Muscle layer of colon (tissue), 2 donors: ENCODE data around the gene TANGO2.

ENCODE experiments used
- H3K27ac ChIP-seq: one replicate; pipeline ENCODE4 v1.7.0; 2013; ENCODE audit warnings: low read depth, mild to moderate bottlenecking, low read length, moderate library complexity
- H3K27me3 ChIP-seq, 2 donors: one replicate each; pipeline ENCODE4 v1.7.0; 2013; ENCODE audit warnings: low read length in 2 of 2, mild to moderate bottlenecking in 2 of 2; ENCODE audit not compliant: insufficient read depth in 2 of 2, control insufficient read depth in 1 of 2
- H3K36me3 ChIP-seq: one replicate; pipeline ENCODE4 v1.7.0; 2013; ENCODE audit warnings: mild to moderate bottlenecking, low read length; ENCODE audit not compliant: insufficient read depth
- H3K4me1 ChIP-seq: one replicate; pipeline ENCODE4 v1.7.0; 2013; ENCODE audit warnings: mild to moderate bottlenecking, low read length; ENCODE audit not compliant: insufficient read depth
- H3K4me3 ChIP-seq, 2 donors: one replicate each; pipeline ENCODE4 v1.7.0; 2013; ENCODE audit warnings: low read length in 2 of 2, low read depth in 1 of 2, mild to moderate bottlenecking in 1 of 2, moderate library complexity in 1 of 2
- H3K9ac ChIP-seq: one replicate; pipeline ENCODE4 v1.7.0; 2013; ENCODE audit warnings: low read length
- H3K9me3 ChIP-seq: one replicate; pipeline ENCODE4 v1.7.0; 2013; ENCODE audit warnings: mild to moderate bottlenecking, low read length
- donor health status: abdominal sarcoma.
- donor health status: Adenocarcinoma of cecum.

Gene TANGO2

GRCh38 chr22:20011123-20011992 is 9.6 kb upstream of the TANGO2 start:
- H3K27me3 ChIP-seq, result no peaks in the 10 kb centered on the region
- H3K9ac ChIP-seq, result no peak overlapping the region
- no peak overlapping the region for H3K4me3 ChIP-seq
- H3K36me3 ChIP-seq, result no peaks in the 10 kb centered on the region
- no peaks in the 10 kb centered on the region for H3K9me3 ChIP-seq
- H3K4me1 ChIP-seq, result peaks cover 9% of the 10 kb centered on the region
- no peak overlapping the region for H3K27ac ChIP-seq

GRCh38 chr22:20011993-20012740 is 8.7 kb upstream of the TANGO2 start:
- no peaks in the 10 kb centered on the region for H3K27me3 ChIP-seq
- H3K27ac ChIP-seq, result no peak overlapping the region
- H3K36me3 ChIP-seq, result no peaks in the 10 kb centered on the region
- H3K9me3 ChIP-seq, result no peaks in the 10 kb centered on the region
- H3K4me1 ChIP-seq, result peaks cover 9% of the 10 kb centered on the region
- no peak overlapping the region for H3K9ac ChIP-seq
- no peak overlapping the region for H3K4me3 ChIP-seq

GRCh38 chr22:20012741-20013331 is 8.1 kb upstream of the TANGO2 start:
- Histone ChIP-seq H3K27ac (no peak overlapping the region), H3K9ac (no peak overlapping the region), H3K4me1 (peaks cover 9% of the 10 kb centered on the region), H3K4me3 (peak overlapping the region in 1 of 2 donors; percentile 27), H3K36me3 (no peaks in the 10 kb centered on the region), H3K9me3 (no peaks in the 10 kb centered on the region), H3K27me3 (no peaks in the 10 kb centered on the region)

GRCh38 chr22:20013382-20013871 is 7.5 kb upstream of the TANGO2 start:
- Histone ChIP-seq H3K27me3 (no peaks in the 10 kb centered on the region), H3K27ac (no peak overlapping the region), H3K36me3 (no peaks in the 10 kb centered on the region), H3K9ac (no peak overlapping the region), H3K4me3 (peak overlapping the region in 1 of 2 donors; percentile 27), H3K9me3 (no peaks in the 10 kb centered on the region), H3K4me1 (peaks cover 9% of the 10 kb centered on the region)

DNA sequence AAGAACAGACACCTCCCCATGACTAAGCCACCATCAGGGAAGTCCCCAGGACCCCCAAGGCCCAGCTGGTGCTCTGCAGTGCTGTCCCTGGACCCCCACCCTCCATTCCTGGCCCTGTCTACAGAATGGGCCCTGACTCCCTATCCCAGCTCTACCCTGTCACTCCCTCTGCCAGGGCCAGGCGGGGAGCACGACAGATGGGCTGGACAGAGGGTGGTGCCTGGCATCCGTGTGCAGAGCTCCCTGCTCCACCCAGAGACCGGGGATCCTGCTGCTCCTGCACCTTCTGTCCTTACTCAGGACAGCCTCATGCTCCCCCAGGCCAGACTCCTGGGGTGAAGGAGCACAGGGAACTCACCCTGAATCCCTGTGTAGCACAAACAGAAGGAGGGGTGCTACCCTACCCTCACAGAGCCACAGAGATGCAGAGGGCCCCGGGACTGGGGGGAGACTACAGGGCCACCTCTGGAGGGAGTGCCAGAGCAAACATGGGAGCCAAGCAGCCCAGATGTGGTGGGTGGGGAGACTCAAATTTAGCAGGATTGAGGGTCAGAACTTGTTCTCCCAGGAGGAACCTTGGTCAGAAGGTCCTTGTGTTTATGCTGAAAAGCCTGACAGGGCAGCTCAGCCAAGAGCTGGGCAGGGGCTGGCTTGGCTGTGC is 6.3 kb upstream of the TANGO2 start:
- Histone ChIP-seq H3K4me1 (peaks cover 9% of the 10 kb centered on the region), H3K9me3 (no peaks in the 10 kb centered on the region), H3K4me3 (no peak overlapping the region), H3K36me3 (no peaks in the 10 kb centered on the region), H3K27ac (no peak overlapping the region), H3K9ac (no peak overlapping the region), H3K27me3 (no peaks in the 10 kb centered on the region)

GRCh38 chr22:20015187-20015625 is 5.7 kb upstream of the TANGO2 start:
- no peak overlapping the region for H3K9ac ChIP-seq
- H3K4me3 ChIP-seq, result no peak overlapping the region
- no peaks in the 10 kb centered on the region for H3K27me3 ChIP-seq
- H3K9me3 ChIP-seq, result no peaks in the 10 kb centered on the region
- H3K4me1 ChIP-seq, result peaks cover 11% of the 10 kb centered on the region
- no peak overlapping the region for H3K27ac ChIP-seq
- H3K36me3 ChIP-seq, result no peaks in the 10 kb centered on the region

DNA sequence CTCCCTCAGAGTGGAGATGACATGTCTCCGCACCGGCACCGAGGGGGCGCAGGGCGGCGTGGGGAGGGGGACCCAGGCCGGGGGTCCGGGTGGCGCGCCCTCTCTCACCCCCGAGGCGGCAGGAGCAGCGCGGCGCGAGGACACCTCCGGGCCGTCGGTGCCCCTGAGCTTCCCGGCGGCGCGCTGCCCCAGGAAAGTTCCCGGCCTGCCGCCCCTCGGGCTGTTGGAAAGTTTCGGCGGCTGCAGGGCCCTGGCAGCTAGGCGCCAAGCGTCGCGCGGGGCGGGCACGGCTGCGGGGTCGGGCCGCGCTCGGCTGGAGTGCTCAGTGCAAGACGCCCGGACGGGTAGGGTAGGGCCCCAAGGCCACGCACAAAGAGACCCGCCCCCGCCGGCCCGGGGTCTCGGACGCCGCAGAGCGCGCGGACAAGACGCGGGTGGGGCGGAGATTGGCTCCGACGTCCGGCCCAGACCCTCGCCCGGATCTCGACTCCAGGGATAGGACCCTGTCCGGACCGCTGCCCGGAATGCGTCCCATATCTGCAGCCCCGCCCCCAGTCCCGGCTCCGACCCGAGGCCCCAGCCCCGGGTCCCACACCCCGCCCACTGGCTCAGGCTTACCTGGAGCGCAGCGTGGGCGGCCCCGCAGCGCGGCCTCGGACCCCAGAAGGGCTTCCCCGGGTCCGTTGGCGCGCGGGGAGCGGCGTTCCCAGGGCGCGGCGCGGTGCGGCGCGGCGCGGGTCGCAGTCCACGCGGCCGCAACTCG is 4.8 kb upstream of the TANGO2 start:
- H3K27me3 ChIP-seq, result no peaks in the 10 kb centered on the region
- no peaks in the 10 kb centered on the region for H3K9me3 ChIP-seq
- H3K27ac ChIP-seq, result peak overlapping the region; percentile 52
- H3K9ac ChIP-seq, result no peak overlapping the region
- H3K4me3 ChIP-seq, result peak overlapping the region; percentile 65 to 87
- H3K36me3 ChIP-seq, result no peaks in the 10 kb centered on the region
- H3K4me1 ChIP-seq, result peaks cover 15% of the 10 kb centered on the region

DNA sequence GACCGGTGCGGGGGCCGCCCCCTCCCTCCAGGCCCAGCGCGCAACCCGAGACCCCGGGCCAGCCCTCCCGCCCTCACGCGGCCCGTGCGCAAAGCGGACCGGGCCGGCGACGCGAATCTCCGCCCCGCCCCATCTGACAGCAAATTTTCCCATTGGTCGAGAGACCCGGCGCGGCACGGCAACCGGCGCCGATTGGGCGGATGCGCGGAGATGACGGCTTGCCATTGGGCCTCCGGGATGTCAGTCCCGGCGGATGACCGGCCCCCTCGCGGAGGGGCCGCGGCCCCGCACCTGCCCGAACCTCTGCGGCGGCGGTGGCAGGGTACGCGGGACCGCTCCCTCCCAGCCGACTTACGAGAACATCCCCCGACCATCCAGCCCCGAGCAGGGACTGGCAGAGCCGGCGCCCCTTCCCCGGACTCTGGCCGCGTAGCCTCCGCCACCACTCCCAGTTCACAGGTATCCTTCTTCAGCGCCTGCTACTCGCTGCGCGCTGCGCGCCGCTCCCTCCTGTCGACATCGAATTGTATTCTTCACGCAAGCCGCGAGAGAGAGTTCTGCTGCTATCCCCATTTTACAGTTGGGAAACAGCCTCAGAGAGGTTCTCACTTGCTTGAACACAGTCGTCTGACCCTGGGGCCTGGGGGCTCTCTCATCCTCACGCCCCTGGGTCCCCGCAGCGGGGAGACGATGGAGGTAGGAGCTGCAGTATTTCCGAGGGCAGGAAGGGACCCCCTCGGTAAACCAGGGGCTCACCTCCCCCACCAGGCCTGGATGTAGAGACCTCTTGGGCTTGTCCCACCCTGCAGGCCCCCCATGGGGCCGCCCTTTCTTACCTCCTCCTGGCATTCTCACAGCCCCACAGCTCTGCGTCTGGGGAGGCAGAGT is 3.9 kb upstream of the TANGO2 start, which contains the start of gene ARVCF:
Gene ARVCF (minus strand): TSS at position 90 of the 888 bp plus-strand sequence. CDS start 26,029 bp downstream, outside the sequence.
- no peaks in the 10 kb centered on the region for H3K36me3 ChIP-seq
- H3K4me1 ChIP-seq, result peaks cover 20% of the 10 kb centered on the region
- no peak within 1 kb of the TSS for H3K9ac ChIP-seq
- peak within 1 kb of the TSS; percentile 52 for H3K27ac ChIP-seq
- H3K4me3 ChIP-seq, result peak within 1 kb of the TSS; percentile 65 to 87
- no peaks in the 10 kb centered on the region for H3K27me3 ChIP-seq
- no peaks in the 10 kb centered on the region for H3K9me3 ChIP-seq

DNA sequence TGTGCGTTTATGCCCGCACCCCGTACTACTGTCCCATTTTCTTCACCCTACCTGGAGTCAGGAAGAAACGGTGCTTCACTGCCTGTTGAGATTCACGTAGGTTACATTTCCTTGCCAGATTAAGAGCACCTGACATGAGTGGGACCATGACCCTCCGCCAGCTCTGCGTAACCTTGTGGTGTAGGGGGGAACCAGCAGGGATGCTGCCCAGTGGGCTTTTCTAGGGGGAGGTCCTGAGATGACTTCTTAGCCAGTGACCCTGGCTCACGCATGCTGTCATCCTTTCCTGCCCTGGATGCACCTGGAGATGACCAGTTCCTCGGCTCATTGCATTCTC is 3.3 kb upstream of the TANGO2 start:
- Histone ChIP-seq H3K4me3 (no peak overlapping the region), H3K4me1 (peaks cover 26% of the 10 kb centered on the region)

DNA sequence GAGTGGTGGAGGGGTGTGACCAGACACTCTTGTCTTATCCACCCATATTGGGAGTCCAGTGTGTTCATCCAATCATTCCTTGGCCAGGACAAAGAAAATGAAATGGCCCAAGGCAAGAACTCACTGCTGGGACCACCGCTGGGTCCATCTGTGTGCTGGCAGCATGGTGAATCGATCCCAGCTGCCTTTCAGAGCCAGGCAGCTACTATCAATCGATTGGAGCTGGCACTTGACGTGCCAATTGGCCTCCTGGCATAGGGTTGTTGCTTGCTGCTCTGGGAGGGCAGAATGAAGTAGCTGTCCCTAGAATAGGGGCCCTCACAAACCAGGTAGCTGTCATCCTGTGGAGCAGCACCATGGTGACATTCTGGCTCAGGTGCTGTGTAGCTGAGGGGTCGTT is 2.9 kb upstream of the TANGO2 start:
- Histone ChIP-seq H3K36me3 (no peaks in the 10 kb centered on the region), H3K4me1 (peaks cover 24% of the 10 kb centered on the region), H3K4me3 (no peak overlapping the region), H3K9me3 (no peaks in the 10 kb centered on the region), H3K9ac (no peak overlapping the region), H3K27ac (no peak overlapping the region), H3K27me3 (no peaks in the 10 kb centered on the region)

More for the DNA sequence above, 3.3 kb upstream of the TANGO2 start:
- H3K9me3 ChIP-seq, result no peaks in the 10 kb centered on the region
- H3K9ac ChIP-seq, result no peak overlapping the region
- H3K27ac ChIP-seq, result no peak overlapping the region
- no peaks in the 10 kb centered on the region for H3K36me3 ChIP-seq
- H3K27me3 ChIP-seq, result no peaks in the 10 kb centered on the region
